LNCaP clone FGC (cell line): ENCODE measurements around the gene BRSK2.

Experiments used
- DNase-seq: peaks from one replicate; pipeline ENCODE4 v3.0.0-alpha.2; 2011; ENCODE audit warnings: low read depth
- H3K4me3 ChIP-seq: 2 replicates; pipeline ENCODE4 v1.5.1; 2011; ENCODE audit warnings: mild to moderate bottlenecking, low read depth, low read length, control low read depth
- TF ChIP-seq, protein P1 (sequence below): IDR thresholded peaks from 2 replicates; pipeline ENCODE4 v1.5.1; 2012; ENCODE audit warnings: mild to moderate bottlenecking; ENCODE audit not compliant: control insufficient read depth, insufficient read depth; ENCODE audit errors: extremely low read depth

The BRSK2 gene

DNA sequence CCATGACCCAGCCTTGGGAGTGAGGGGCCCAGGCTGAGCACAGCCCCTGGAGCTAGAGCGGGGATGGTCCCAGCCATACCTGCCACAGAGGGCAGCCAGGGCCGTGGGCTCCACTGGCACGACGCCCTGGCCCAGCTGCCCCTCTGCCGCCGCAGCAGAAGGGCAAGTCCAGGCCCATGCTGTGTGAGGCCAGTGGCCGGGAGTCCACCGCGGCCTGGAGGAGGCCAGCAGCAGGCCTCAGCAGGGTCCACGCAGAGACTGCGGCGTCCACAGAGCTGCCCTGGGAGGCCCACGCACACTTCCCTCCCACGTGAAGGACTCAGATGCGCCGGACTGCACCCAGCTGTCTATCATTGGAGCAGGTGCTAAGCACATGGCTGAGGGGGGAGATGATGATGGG lies 73.3 kb downstream of the BRSK2 start:
- DNase-seq, result no peak
- H3K4me3 ChIP-seq, result no peak overlapping the region
- TF ChIP-seq, protein P1, sequence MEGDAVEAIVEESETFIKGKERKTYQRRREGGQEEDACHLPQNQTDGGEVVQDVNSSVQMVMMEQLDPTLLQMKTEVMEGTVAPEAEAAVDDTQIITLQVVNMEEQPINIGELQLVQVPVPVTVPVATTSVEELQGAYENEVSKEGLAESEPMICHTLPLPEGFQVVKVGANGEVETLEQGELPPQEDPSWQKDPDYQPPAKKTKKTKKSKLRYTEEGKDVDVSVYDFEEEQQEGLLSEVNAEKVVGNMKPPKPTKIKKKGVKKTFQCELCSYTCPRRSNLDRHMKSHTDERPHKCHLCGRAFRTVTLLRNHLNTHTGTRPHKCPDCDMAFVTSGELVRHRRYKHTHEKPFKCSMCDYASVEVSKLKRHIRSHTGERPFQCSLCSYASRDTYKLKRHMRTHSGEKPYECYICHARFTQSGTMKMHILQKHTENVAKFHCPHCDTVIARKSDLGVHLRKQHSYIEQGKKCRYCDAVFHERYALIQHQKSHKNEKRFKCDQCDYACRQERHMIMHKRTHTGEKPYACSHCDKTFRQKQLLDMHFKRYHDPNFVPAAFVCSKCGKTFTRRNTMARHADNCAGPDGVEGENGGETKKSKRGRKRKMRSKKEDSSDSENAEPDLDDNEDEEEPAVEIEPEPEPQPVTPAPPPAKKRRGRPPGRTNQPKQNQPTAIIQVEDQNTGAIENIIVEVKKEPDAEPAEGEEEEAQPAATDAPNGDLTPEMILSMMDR, result no peak

DNA sequence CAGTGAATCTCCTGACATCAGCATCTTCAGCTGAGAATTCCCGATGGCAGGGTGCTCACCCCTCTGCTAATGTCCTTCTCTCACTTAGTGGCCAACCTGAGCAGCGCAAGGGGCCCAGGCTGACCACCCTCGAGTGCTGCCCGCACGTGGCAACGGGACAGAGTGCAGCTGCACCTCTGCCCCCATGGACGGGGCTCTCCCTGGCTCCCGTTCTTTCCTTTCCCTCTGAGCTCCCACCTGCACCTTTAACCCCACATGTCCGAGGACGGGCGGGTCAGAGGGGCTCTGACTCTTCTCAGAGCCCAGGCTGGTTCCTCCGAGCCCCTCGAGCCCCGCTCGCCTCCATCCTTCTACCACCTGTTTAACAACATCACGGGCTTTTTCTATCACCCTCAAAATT lies 77.0 kb downstream of the BRSK2 start:
- TF ChIP-seq, protein P1, result no peak
- no peak for DNase-seq
- no peak overlapping the region for H3K4me3 ChIP-seq

DNA sequence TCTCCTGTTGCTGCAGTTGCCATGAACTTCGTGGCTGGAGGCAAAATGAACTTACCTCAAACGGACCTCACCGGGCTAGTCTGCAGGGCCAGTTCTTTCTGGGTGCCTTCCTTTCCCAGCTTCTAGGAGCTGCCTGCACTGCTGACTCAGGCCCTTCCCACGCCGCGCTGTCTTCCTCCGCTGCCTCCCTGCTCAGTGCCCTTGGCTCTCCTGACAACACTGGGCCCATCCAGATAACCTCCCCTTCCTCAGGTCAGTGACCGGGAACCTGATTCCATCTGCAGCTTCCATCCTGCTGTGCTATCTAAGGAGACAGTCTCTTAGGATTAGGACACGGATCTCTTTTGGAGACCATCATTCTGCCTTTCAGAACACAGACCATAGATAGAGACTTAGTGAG lies 77.5 kb downstream of the BRSK2 start:
- H3K4me3 ChIP-seq, result no peak overlapping the region
- TF ChIP-seq, protein P1, result no peak
- DNase-seq, result no peak

DNA sequence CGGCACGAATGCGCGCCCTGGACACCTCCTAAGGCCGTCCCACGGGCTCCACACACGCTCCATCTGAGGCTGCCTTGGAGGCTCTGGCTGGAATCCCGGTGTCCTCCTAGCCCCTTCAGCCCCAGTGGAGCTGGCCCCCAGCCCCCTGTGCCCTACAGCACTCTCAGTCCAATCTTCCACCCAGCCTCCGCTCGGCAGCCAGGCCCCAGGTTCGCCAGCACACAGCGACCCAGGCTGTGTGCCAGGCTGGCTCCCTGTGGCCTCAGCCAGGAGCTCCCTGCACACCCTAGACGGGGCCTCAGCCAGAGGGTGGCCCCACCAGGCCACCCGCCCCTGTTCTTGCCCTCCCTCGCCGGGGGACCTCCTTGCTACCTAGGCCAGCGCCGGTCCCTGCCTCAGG lies 78.3 kb downstream of the BRSK2 start:
- no peak for DNase-seq
- H3K4me3 ChIP-seq, result no peak overlapping the region
- TF ChIP-seq, protein P1, result no peak

DNA sequence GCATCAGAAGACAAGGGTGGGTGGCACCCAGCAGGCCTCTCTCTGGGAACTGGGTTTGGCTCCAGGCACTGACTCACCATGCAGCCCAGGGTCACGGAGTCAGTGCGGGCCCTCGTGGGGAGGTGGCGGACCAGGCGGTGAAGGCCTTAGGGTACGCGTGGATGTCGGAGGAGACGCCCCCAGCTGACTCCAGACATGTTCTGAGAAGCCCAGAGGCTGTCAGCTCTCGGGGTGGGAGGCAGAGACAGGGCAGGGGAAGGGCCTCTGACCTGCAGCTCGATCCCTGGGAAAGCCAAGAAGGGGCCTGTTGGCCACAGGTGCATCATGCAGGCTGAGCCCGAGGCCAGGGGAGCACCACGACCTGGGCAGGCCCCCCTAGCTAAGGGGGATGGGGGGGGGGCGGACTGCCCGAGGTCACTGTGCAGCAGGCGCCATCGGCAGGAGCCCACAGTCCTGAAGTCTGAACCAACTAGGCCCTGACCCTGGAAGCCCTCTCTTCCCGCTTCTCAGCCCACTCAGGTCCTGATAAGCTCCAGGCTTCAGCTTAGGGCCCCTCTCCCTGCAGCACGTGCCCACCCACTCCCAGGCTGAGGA lies 78.8 kb downstream of the BRSK2 start:
- H3K4me3 ChIP-seq, result no peak overlapping the region
- DNase-seq, result no peak
- TF ChIP-seq, protein P1, result no peak

DNA sequence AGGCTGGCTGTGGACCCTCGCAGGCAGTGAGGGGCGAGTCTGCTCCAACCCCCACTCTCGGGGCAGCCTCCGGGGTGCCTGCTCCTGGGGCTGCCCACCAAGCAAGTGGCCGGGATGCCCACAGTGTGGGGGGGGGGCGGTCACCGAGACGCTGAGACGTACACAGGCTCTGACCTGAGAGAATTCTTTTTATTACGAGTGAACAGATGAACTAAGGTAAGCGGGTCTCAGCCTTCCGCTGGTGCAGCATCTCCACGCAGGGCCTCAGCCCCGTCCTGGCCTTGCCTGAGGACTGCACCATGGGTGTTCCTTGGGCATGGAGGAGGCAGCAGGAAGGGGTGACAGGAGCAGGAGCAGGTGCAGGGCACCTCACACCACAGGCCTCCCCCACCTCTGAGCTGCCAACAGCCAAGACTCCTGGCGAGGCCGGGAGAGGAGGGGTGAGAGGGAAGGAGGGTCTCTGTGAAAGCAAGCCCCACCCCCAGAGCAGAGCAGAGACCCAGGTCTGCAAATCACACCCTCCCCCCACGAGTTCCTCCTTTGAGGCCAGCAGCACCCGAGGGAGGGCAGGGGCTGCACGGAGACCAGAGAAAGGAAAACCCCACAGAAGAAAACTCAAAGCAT lies 79.7 kb downstream of the BRSK2 start:
- TF ChIP-seq, protein P1, result no peak
- H3K4me3 ChIP-seq, result no peak overlapping the region
- DNase-seq, result no peak
